CD4-positive, alpha-beta T cell treated with Interferon gamma for 1 hour (primary cell): ENCODE results near the gene CCDC180.
"Not testable (repeated sequence)": the region's sequence is repeated elsewhere in the genome, so short reads cannot be mapped to it uniquely, and the experiment has no call there.

Experiments
- DNase-seq: peaks from one replicate; pipeline ENCODE4 v3.0.0-alpha.2; 2020

The CCDC180 gene

GRCh38 chr9:97307500-97308163, at the start of gene CCDC180:
TSS of gene CCDC180 (plus strand) at chr9:97307659. CDS start at chr9:97308064, 405 bp downstream.
- DNase-seq, result no peak

GRCh38 chr9:97259834-97260514, 47.5 kb upstream of the CCDC180 start:
- not testable (repeated sequence) for DNase-seq

- no peak for DNase-seq
Observed at GRCh38 chr9:97271292-97271691, 36.2 kb upstream of the CCDC180 start.

- DNase-seq, result no peak
Observed at GRCh38 chr9:97272072-97272471, 35.4 kb upstream of the CCDC180 start.

- DNase-seq, result no peak
Observed at GRCh38 chr9:97276310-97276852, 31.1 kb upstream of the CCDC180 start.

- no peak for DNase-seq
Observed at GRCh38 chr9:97277953-97278352, 29.5 kb upstream of the CCDC180 start.

GRCh38 chr9:97280755-97281330, 26.6 kb upstream of the CCDC180 start:
- no peak for DNase-seq

- no peak for DNase-seq
Observed at GRCh38 chr9:97283768-97284167, 23.7 kb upstream of the CCDC180 start.

GRCh38 chr9:97284798-97285197, 22.7 kb upstream of the CCDC180 start:
- no peak for DNase-seq

- DNase-seq, result no peak
Observed at GRCh38 chr9:97292200-97292599, 15.3 kb upstream of the CCDC180 start.

GRCh38 chr9:97293207-97293721, 14.2 kb upstream of the CCDC180 start:
- no peak for DNase-seq

- no peak for DNase-seq
Observed at GRCh38 chr9:97293818-97294217, 13.6 kb upstream of the CCDC180 start.

- no peak for DNase-seq
Observed at GRCh38 chr9:97297889-97298288, 9.6 kb upstream of the CCDC180 start.

- DNase-seq, result no peak
Observed at GRCh38 chr9:97299809-97300414, 7.5 kb upstream of the CCDC180 start.

GRCh38 chr9:97300586-97300985, 6.9 kb upstream of the CCDC180 start:
- no peak for DNase-seq

GRCh38 chr9:97301974-97302373, 5.5 kb upstream of the CCDC180 start:
- DNase-seq, result no peak

GRCh38 chr9:97304586-97304985, 2.9 kb upstream of the CCDC180 start:
- DNase-seq, result no peak

- no peak for DNase-seq
Observed at GRCh38 chr9:97305501-97306298, 1.8 kb upstream of the CCDC180 start.

- no peak for DNase-seq
Observed at GRCh38 chr9:97307091-97307490, 368 bp upstream of the CCDC180 start.

- DNase-seq, result no peak
Observed at GRCh38 chr9:97309260-97309659, 1.8 kb downstream of the CCDC180 start.

- no peak for DNase-seq
Observed at GRCh38 chr9:97310023-97310422, 2.6 kb downstream of the CCDC180 start.

- DNase-seq, result no peak
Observed at GRCh38 chr9:97310896-97311295, 3.4 kb downstream of the CCDC180 start.
